Renal cortical epithelial cell (primary cell): ENCODE data around the gene ZNF765. TPM values are rescaled to one million over a fixed set of nuclear protein-coding genes. Genes with fewer than 3 reads are reported as not detected.

Source experiments
- total RNA-seq: library from RNA; depleted of rRNA; stranded (reverse); fragments of >200 nt; gene quantifications from 2 replicates; pipeline ENCODE4 v1.2.3, GENCODE V29; 2014

ZNF765 gene
- total RNA-seq, 1 donor from 2014 or later, result 25.1 TPM

Other genes starting within 250 kb of the ZNF765 start
- 8.9 and 14.6 TPM in 2 replicates for gene ZNF347, start 236.1 kb upstream of the ZNF765 start, total RNA-seq
- gene ZNF665, start 201.8 kb upstream of the ZNF765 start, total RNA-seq, result 1.4 and 5.4 TPM in 2 replicates
- 7.1 and 14.5 TPM in 2 replicates for gene ZNF677, start 140.3 kb upstream of the ZNF765 start, total RNA-seq
- gene VN1R2, start 136.9 kb upstream of the ZNF765 start, total RNA-seq, result not detected in 2 replicates
- gene VN1R4, start 127.4 kb upstream of the ZNF765 start, total RNA-seq, result not detected in 2 replicates
- gene ZNF845, start 61.4 kb upstream of the ZNF765 start, total RNA-seq, result 9.2 and 15.6 TPM in 2 replicates
- gene ZNF525, start 29.4 kb upstream of the ZNF765 start, total RNA-seq, result 10.2 and 15.3 TPM in 2 replicates
- 13.0 and 25.5 TPM in 2 replicates for gene ZNF761, start 36.8 kb downstream of the ZNF765 start, total RNA-seq
- 5.4 and 11.7 TPM in 2 replicates for gene ZNF813, start 72.6 kb downstream of the ZNF765 start, total RNA-seq
- 4.0 and 9.3 TPM in 2 replicates for gene ZNF331, start 143.0 kb downstream of the ZNF765 start, total RNA-seq
- not detected in 2 replicates for gene DPRX, start 236.8 kb downstream of the ZNF765 start, total RNA-seq